B cell (primary cell): Measurements from ENCODE around the gene FADS6. TPM values are rescaled to one million over a fixed set of nuclear protein-coding genes. Genes with fewer than 3 reads are reported as not detected.

Experiments
- ATAC-seq: fragments of 200-7000 bp; cut with Tn5 transposase; one replicate; pipeline ENCODE4 v1.10.0; 2021; ENCODE audit warnings: low read depth, mild to moderate bottlenecking, moderate number of reproducible peaks, moderate library complexity
- CTCF ChIA-PET: fragments of 350-600 bp; sonication (Branson Sonifier 250); formaldehyde crosslinking; loops from one replicate; lab custom pipeline; 2021; ENCODE audit warnings: antibody characterized with exemption, inconsistent platforms; lab: Charles Lee
- POLR2A ChIA-PET: fragments of 350-600 bp; sonication (Branson Sonifier 250); formaldehyde crosslinking; loops from one replicate; lab custom pipeline; 2021; ENCODE audit warnings: antibody characterized with exemption; lab: Charles Lee
- DNase-seq: peaks from one replicate; pipeline ENCODE4 v3.0.0; 2013
- H2AFZ ChIP-seq: 2 replicates; pipeline ENCODE4 v1.6.1; 2012; ENCODE audit warnings: mild to moderate bottlenecking, low read depth, low read length; ENCODE audit not compliant: insufficient read depth, poor library complexity, severe bottlenecking
- H3K27ac ChIP-seq, 2 donors: 1 replicate in 1 of 2; 2 replicates in 1 of 2; pipeline ENCODE4 v1.5.1; 2012 to 2013; ENCODE audit warnings: low read length in 2 of 2, mild to moderate bottlenecking in 2 of 2, moderate library complexity in 1 of 2
- H3K27me3 ChIP-seq, 4 experiments: fragments of 200-600 bp in 1 of 4; sonication (generic) in 1 of 4; replicated peaks in 1 of 4; 1 replicate in 2 of 4; 2 replicates in 2 of 4; pipeline versions ENCODE4 v1.6.1 to v1.7.0; 2013 to 2016; ENCODE audit warnings: low read length in 3 of 4, mild to moderate bottlenecking in 2 of 4, mixed read lengths in 1 of 4, moderate library complexity in 1 of 4; ENCODE audit not compliant: insufficient read depth in 4 of 4, control insufficient read depth in 3 of 4; ENCODE audit errors: control extremely low read depth in 1 of 4
- H3K36me3 ChIP-seq, 2 experiments: replicated peaks in 1 of 2; 1 replicate in 1 of 2; 2 replicates in 1 of 2; pipeline versions ENCODE4 v1.6.1 to v1.7.1; 2013; ENCODE audit warnings: low read length in 1 of 2; ENCODE audit not compliant: insufficient read depth in 2 of 2, control insufficient read depth in 1 of 2; ENCODE audit errors: control extremely low read depth in 1 of 2, extremely low read depth in 1 of 2
- H3K4me1 ChIP-seq, 2 donors: fragments of 200-600 bp in 1 of 2; sonication (generic) in 1 of 2; 1 replicate in 1 of 2; 2 replicates in 1 of 2; pipeline versions ENCODE4 v1.5.1 to v1.6.1; 2013 to 2017; ENCODE audit warnings: low read length in 2 of 2; ENCODE audit not compliant: control insufficient read depth in 2 of 2, insufficient read depth in 2 of 2
- H3K4me2 ChIP-seq: replicated peaks from 2 replicates; pipeline ENCODE3; 2012; ENCODE audit warnings: mild to moderate bottlenecking, low read depth, low read length; ENCODE audit not compliant: poor library complexity, severe bottlenecking
- H3K4me3 ChIP-seq, 5 experiments: fragments of 200-600 bp in 1 of 5; sonication (generic) in 1 of 5; 1 replicate in 3 of 5; 2 replicates in 2 of 5; pipeline versions ENCODE4 v1.5.1 to v1.7.0; 2011 to 2016; ENCODE audit warnings: low read length in 4 of 5, mild to moderate bottlenecking in 4 of 5, low read depth in 2 of 5, control low read depth in 1 of 5, moderate library complexity in 1 of 5; ENCODE audit not compliant: insufficient read depth in 1 of 5; ENCODE audit errors: control extremely low read depth in 1 of 5, extremely low read depth in 1 of 5
- H3K79me2 ChIP-seq: fragments of 200-600 bp; sonication (generic); one replicate; pipeline ENCODE4 v1.6.0; 2016; ENCODE audit warnings: low read length; ENCODE audit not compliant: control insufficient read depth, insufficient read depth
- H3K9ac ChIP-seq: fragments of 200-600 bp; sonication (generic); 2 replicates; pipeline ENCODE4 v1.6.1; 2017; ENCODE audit warnings: mild to moderate bottlenecking, low read length, moderate library complexity
- H3K9me3 ChIP-seq, 3 donors: one replicate each; pipeline versions ENCODE4 v1.6.1 to v1.7.1; 2013; ENCODE audit warnings: low read length in 2 of 3; ENCODE audit not compliant: control insufficient read depth in 2 of 3, insufficient read depth in 1 of 3; ENCODE audit errors: control extremely low read depth in 1 of 3
- H4K20me1 ChIP-seq: 2 replicates; pipeline ENCODE4 v1.6.0; 2012; ENCODE audit warnings: mild to moderate bottlenecking, low read length; ENCODE audit not compliant: insufficient read depth, control insufficient read depth, poor library complexity, severe bottlenecking
- H3K27ac Mint-ChIP-seq: one replicate; pipeline ENCODE4 v1.8.0; 2021; ENCODE audit warnings: mixed read lengths
- H3K27me3 Mint-ChIP-seq: one replicate; pipeline ENCODE4 v1.8.0; 2021; ENCODE audit warnings: mixed read lengths
- H3K4me1 Mint-ChIP-seq: one replicate; pipeline ENCODE4 v1.8.0; 2021; ENCODE audit warnings: mixed read lengths
- H3K4me3 Mint-ChIP-seq: one replicate; pipeline ENCODE4 v1.8.0; 2021; ENCODE audit warnings: mixed read lengths
- H3K9me3 Mint-ChIP-seq: one replicate; pipeline ENCODE4 v1.8.0; 2022; ENCODE audit warnings: mixed read lengths; ENCODE audit not compliant: insufficient read depth
- CTCF ChIP-seq: fragments of 200-600 bp; IDR thresholded peaks from one replicate; pipeline ENCODE4 v1.8.0; 2022; ENCODE audit warnings: antibody characterized with exemption, mild to moderate bottlenecking
- EZH2 ChIP-seq: IDR thresholded peaks from 2 replicates; pipeline ENCODE4 v1.6.1; 2012; ENCODE audit warnings: borderline replicate concordance, low read depth, mild to moderate bottlenecking, moderate library complexity, low read length; ENCODE audit not compliant: insufficient read depth, poor library complexity, severe bottlenecking
- WGBS: methylation state at CpG from one replicate; pipeline ENCODE4 v1.1.5; 2013; ENCODE audit warnings: missing lambda C conversion rate; ENCODE audit not compliant: insufficient coverage; 5-methylcytosine and 5-hydroxymethylcytosine counted together
- intact Hi-C: fragments of 100-400 bp; cut with micrococcal nuclease; formaldehyde crosslinking; loops from one replicate; pipeline ENCODE4 v1.10.0; 2022
- polyA plus RNA-seq: library from polyadenylated mRNA; depleted of rRNA; stranded (reverse); fragments of >200 nt; gene quantifications from 2 replicates; pipeline ENCODE4 v1.2.3, GENCODE V29; 2012
- total RNA-seq, 2 donors: library from RNA; stranded (reverse); fragments of 120-200 nt in 1 of 2; gene quantifications; 1 replicate in 1 of 2; 2 replicates in 1 of 2; pipeline versions ENCODE4 v1.2.3 to v1.2.4, GENCODE V29; 2013 to 2022

FADS6 gene
- total and polyA plus RNA-seq, 2 donors (not counting 1 experiment from before 2014, with no cell fraction given) = not detected

- TF ChIP-seq CTCF = no peak
- TF ChIP-seq EZH2 = no peak
- Histone ChIP-seq H3K27ac (no peak overlapping the region), H3K79me2 (no peaks in the 10 kb centered on the region), H3K4me1 (no peaks in the 10 kb centered on the region), H3K36me3 (no peaks in the 10 kb centered on the region), H3K9me3 (peaks cover 0 to 2% (median 0%) of the 10 kb centered on the region in 3 donors), H3K4me2 (no peak overlapping the region), H2AFZ (no peak overlapping the region), H3K27me3 (peaks cover 0 to 60% (median 14%) of the 10 kb centered on the region in 4 experiments), H3K9ac (no peak overlapping the region), H4K20me1 (no peaks in the 10 kb centered on the region), H3K4me3 (no peak overlapping the region)
- Mint-ChIP-seq H3K4me1 (no peaks in the 10 kb centered on the region), H3K27me3 (peaks cover 55% of the 10 kb centered on the region), H3K9me3 (no peaks in the 10 kb centered on the region), H3K27ac (no peak overlapping the region), H3K4me3 (no peak overlapping the region)
- WGBS = 92% methylated on average over 8 of the region's 8 CpGs
- intact Hi-C loops = no loop called here
- no peak for ATAC-seq
- no peak for DNase-seq
- POLR2A ChIA-PET = no interaction called here
- CTCF ChIA-PET = interaction anchor here (1.6 kb wide), 1 partner anchor 24 kb away, joined by 4 read pairs; no protein-coding TSS in a partner anchor
These were observed 44.9 kb upstream of the FADS6 start for GRCh38 chr17:74938194-74938950.
